ENCODE results near the gene SRRD.
"Not testable (repeated sequence)": the region's sequence is repeated elsewhere in the genome, so short reads cannot be mapped to it uniquely, and the experiment has no call there.

DNA sequence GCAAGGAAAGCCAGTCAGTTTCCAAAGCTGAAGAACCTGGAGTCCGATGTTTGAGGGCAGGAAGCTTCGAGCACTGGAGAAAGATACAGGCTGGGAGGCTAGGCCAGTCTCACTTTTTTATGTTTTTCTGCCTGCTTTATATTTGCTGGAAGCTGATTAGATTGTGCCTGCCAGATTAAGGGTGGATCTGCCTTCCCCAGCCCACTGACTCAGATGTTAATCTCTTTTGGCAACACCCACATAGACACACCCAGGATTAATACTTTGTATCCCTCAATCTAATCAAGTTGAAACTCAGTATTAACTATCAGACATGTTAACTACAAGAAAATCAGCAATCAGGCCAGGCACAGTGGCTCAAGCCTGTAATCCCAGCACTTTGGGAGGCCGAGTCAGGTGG, 44.9 kb upstream of the SRRD start:
- TF ChIP-seq, protein P1, sequence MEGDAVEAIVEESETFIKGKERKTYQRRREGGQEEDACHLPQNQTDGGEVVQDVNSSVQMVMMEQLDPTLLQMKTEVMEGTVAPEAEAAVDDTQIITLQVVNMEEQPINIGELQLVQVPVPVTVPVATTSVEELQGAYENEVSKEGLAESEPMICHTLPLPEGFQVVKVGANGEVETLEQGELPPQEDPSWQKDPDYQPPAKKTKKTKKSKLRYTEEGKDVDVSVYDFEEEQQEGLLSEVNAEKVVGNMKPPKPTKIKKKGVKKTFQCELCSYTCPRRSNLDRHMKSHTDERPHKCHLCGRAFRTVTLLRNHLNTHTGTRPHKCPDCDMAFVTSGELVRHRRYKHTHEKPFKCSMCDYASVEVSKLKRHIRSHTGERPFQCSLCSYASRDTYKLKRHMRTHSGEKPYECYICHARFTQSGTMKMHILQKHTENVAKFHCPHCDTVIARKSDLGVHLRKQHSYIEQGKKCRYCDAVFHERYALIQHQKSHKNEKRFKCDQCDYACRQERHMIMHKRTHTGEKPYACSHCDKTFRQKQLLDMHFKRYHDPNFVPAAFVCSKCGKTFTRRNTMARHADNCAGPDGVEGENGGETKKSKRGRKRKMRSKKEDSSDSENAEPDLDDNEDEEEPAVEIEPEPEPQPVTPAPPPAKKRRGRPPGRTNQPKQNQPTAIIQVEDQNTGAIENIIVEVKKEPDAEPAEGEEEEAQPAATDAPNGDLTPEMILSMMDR (IDR thresholded peaks at IDR 0.05): not testable (repeated sequence)
- not testable (repeated sequence) for TF ChIP-seq POLR2A (IDR thresholded peaks at IDR 0.05)
